CD4-positive, alpha-beta T cell treated with Interleukin-2 at 100 ng/mL for 4 hours (primary cell): Measurements from ENCODE around the gene SBF1.
A peak's percentile ranks its signal among the peaks of the same experiment; 100 is the strongest.
"Not testable (repeated sequence)": the region's sequence is repeated elsewhere in the genome, so short reads cannot be mapped to it uniquely, and the experiment has no call there.

Experiments
- DNase-seq: peaks from one replicate; pipeline ENCODE4 v3.0.0-alpha.2; 2020; ENCODE audit warnings: low spot score

The SBF1 gene

GRCh38 chr22:50445071-50445879 is 29.6 kb downstream of the SBF1 start:
- DNase-seq: peak; percentile 41

GRCh38 chr22:50444663-50445062 is 30.2 kb downstream of the SBF1 start:
- DNase-seq: no peak

GRCh38 chr22:50443801-50444625 is 30.8 kb downstream of the SBF1 start:
- no peak for DNase-seq

GRCh38 chr22:50443197-50443596 is 31.6 kb downstream of the SBF1 start:
- no peak for DNase-seq

- no peak for DNase-seq
These were observed 33.3 kb downstream of the SBF1 start for GRCh38 chr22:50441428-50441993.

GRCh38 chr22:50440544-50441249 is 34.1 kb downstream of the SBF1 start:
- DNase-seq: no peak

- no peak for DNase-seq
These were observed 34.9 kb downstream of the SBF1 start for GRCh38 chr22:50439871-50440331.

GRCh38 chr22:50439314-50439870 is 35.4 kb downstream of the SBF1 start:
- no peak for DNase-seq

- no peak for DNase-seq
These were observed 36.2 kb downstream of the SBF1 start for GRCh38 chr22:50438305-50439275.

- DNase-seq: no peak
These were observed 37.1 kb downstream of the SBF1 start for GRCh38 chr22:50437511-50438304.

GRCh38 chr22:50436841-50437341 is 37.9 kb downstream of the SBF1 start:
- DNase-seq: no peak

GRCh38 chr22:50436015-50436830 is 38.6 kb downstream of the SBF1 start:
- no peak for DNase-seq

- no peak for DNase-seq
These were observed 39.4 kb downstream of the SBF1 start for GRCh38 chr22:50435291-50436014.

- no peak for DNase-seq
These were observed 40.0 kb downstream of the SBF1 start for GRCh38 chr22:50434849-50435248.

- DNase-seq: not testable (repeated sequence)
These were observed 41.8 kb downstream of the SBF1 start for GRCh38 chr22:50432877-50433510.

GRCh38 chr22:50432131-50432876 is 42.5 kb downstream of the SBF1 start:
- no peak for DNase-seq
